ENCODE data around the gene COL6A3. TPM values are rescaled to one million over a fixed set of nuclear protein-coding genes. Genes with fewer than 3 reads are reported as not detected.
"Not testable (repeated sequence)": the region's sequence is repeated elsewhere in the genome, so short reads cannot be mapped to it uniquely, and the experiment has no call there.

The COL6A3 gene
- total RNA-seq, 4 donors from 2014 or later = 68.1 to 261 (median 75.6) TPM

DNA sequence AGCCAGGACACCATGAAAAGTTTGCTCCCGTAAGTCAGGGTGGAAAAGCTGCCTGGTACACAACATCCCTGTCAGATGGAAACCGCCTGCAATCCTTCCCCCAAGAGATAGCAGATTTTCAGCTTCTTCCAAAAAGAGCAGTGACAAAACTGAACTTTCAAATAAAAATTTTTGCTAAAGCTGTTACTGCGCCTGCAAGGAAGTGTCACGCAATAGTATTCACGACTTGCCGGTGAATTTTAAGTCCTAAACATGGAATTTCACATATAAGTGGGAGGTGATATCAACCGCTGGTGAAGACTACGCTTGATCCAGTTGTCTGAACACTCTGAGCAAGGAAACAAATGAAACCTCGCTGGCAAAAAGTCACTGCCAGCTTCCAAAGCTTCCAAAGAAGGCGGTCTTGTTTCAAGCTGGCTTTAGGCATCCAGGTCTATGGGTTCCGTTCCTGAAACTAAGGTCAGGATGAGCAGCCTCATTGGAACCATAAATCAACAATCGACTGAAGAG is 2.8 kb downstream of the COL6A3 start:
- in situ Hi-C loops (cut with MboI; ENCODE audit: low pct_ligation_motif_present in 1 of 4, low pct_unique_long_range_greater_than_20kb in 1 of 4, low sequenced_read_pairs in 3 of 4) = loop anchor here in 2 of 4 donors (25.0 kb wide), 1 partner anchor 249 kb away; no protein-coding TSS in a partner anchor
- peaks cover 16% of the 10 kb centered on the region for H3K27me3 ChIP-seq
- peak overlapping the region in 3 of 4 donors; percentile 30 to 59 (median 45) for H3K4me3 ChIP-seq

DNA sequence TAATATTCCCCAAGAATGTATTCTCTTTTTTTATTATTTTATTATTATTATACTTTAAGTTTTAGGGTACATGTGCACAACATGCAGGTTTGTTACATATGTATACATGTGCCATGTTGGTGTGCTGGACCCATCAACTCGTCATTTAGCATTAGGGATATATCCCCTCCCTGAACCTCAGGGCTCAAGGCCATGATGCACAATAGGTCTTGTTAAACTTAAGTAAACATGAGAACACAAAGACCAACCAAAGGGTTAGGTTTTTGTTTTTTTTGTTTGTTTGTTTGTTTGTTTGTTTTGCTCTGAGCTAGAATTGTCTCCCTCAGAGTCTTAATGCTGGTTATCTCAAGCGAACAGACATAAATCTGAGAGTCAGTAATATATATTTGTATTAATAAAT is 4.7 kb downstream of the COL6A3 start:
- 25 to 69% methylated on average over 2 of the region's 2 CpGs for WGBS, 2 donors (ENCODE audit: low coverage in 1 of 2)
- DNase-seq; H3K9me3 ChIP-seq; H3K36me3 ChIP-seq; intact Hi-C loops (cut with DNase I; ENCODE audit: low total_unique reads); H3K4me3 ChIP-seq: not testable (repeated sequence)
- H3K27ac ChIP-seq = peak overlapping the region; percentile 86 to 95 (median 88)
- peaks cover 24% of the 10 kb centered on the region for H3K27me3 ChIP-seq
- in situ Hi-C loops (cut with MboI; ENCODE audit: low pct_ligation_motif_present in 1 of 4, low pct_unique_long_range_greater_than_20kb in 1 of 4, low sequenced_read_pairs in 3 of 4) = loop anchor here in 2 of 4 donors (25.0 kb wide), 1 partner anchor 247 kb away; no protein-coding TSS in a partner anchor
- H3K4me1 ChIP-seq = peaks cover 0 to 31% (median 1%) of the 10 kb centered on the region in 4 donors

More for the DNA sequence above, 2.8 kb downstream of the COL6A3 start:
- peaks cover 0 to 24% (median 1%) of the 10 kb centered on the region in 4 donors for H3K4me1 ChIP-seq
- H3K36me3 ChIP-seq = no peaks in the 10 kb centered on the region
- H3K9me3 ChIP-seq = no peaks in the 10 kb centered on the region
- 57 to 58% methylated on average over 5 to 12 of the region's 12 CpGs for WGBS, 2 donors (ENCODE audit: low coverage in 1 of 2)
- H3K27ac ChIP-seq = peak overlapping the region; percentile 86 to 95 (median 88)
- intact Hi-C loops (cut with DNase I; ENCODE audit: low total_unique reads) = loop anchor here (5.0 to 10.0 kb wide), 2 partner anchors 116 to 239 kb away; no protein-coding TSS in a partner anchor
- peak in 1 of 3 donors; percentile 4 for TF ChIP-seq POLR2AphosphoS5 (IDR thresholded peaks at IDR 0.05)
- TF ChIP-seq POLR2A (IDR thresholded peaks at IDR 0.05) = no peak
- no peak for DNase-seq

DNA sequence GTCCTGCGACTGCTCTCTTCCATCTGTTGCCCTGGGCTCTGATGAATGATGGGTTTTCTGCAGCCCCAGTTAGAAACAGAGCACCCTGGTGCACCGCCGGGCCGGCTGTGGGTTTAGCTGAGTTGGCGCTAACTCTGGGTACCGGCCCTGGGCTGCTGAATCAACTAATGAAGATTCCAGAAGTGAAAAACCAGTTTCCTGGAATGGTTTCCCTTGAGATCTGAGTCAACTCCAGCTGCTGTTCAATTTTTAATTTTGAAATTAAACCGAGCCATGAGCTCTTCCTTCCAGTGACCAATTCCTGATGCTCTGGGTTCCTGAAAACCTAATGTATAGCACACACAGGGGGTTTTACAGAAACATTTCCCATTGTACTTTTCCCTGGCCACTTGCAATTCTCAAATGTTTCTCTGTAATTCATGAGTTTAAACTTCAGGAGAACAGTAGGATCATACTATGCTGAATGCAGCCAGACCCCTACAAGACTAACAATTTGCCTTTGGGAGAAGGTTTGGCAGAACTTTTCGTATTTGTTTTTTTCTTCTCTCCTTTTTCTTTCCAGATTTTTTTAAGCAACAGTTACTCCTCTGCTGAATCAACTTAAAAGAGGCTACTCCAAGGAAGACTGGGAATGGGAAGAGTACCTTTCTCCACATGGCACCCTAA is 5.5 kb downstream of the COL6A3 start:
- peaks cover 0 to 32% (median 1%) of the 10 kb centered on the region in 4 donors for H3K4me1 ChIP-seq
- 45 to 52% methylated on average over 7 to 8 of the region's 8 CpGs for WGBS, 2 donors (ENCODE audit: low coverage in 1 of 2)
- H3K27ac ChIP-seq = peak overlapping the region; percentile 86 to 95 (median 88)
- TF ChIP-seq POLR2A (IDR thresholded peaks at IDR 0.05) = no peak
- TF ChIP-seq, protein P1, sequence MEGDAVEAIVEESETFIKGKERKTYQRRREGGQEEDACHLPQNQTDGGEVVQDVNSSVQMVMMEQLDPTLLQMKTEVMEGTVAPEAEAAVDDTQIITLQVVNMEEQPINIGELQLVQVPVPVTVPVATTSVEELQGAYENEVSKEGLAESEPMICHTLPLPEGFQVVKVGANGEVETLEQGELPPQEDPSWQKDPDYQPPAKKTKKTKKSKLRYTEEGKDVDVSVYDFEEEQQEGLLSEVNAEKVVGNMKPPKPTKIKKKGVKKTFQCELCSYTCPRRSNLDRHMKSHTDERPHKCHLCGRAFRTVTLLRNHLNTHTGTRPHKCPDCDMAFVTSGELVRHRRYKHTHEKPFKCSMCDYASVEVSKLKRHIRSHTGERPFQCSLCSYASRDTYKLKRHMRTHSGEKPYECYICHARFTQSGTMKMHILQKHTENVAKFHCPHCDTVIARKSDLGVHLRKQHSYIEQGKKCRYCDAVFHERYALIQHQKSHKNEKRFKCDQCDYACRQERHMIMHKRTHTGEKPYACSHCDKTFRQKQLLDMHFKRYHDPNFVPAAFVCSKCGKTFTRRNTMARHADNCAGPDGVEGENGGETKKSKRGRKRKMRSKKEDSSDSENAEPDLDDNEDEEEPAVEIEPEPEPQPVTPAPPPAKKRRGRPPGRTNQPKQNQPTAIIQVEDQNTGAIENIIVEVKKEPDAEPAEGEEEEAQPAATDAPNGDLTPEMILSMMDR (IDR thresholded peaks at IDR 0.05) = no peak
- TF ChIP-seq POLR2AphosphoS5 (IDR thresholded peaks at IDR 0.05) = no peak
- TF ChIP-seq EP300 (IDR thresholded peaks at IDR 0.05; ENCODE audit: low read depth) = no peak
- H3K9me3 ChIP-seq = no peaks in the 10 kb centered on the region
- H3K36me3 ChIP-seq = no peaks in the 10 kb centered on the region
- H3K27me3 ChIP-seq = peaks cover 19% of the 10 kb centered on the region
- in situ Hi-C loops (cut with MboI; ENCODE audit: low pct_ligation_motif_present in 1 of 4, low pct_unique_long_range_greater_than_20kb in 1 of 4, low sequenced_read_pairs in 3 of 4) (loop anchor here in 2 of 4 donors (25.0 kb wide), 1 partner anchor 246 kb away; no protein-coding TSS in a partner anchor), intact Hi-C loops (cut with DNase I; ENCODE audit: low total_unique reads) (no loop called here)
- no peak overlapping the region for H3K4me3 ChIP-seq
- DNase-seq = no peak

DNA sequence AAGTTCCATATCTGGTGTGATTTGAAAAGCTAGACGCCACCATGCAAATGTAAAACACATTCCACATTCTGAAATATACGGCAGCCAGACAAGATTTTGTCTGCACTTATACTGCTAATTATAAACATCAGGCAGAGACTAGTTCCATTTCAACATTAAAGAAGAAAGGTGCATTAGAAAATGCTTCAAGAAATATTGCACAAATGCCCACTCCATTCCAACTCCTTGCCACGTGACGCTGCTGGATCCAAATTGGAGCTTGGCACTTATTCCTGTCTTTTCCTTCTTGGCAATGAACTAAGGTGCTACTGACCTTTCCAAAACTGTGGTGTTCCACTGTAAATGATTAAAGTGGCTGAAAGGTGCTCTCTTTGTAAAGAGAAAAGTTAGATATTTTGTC is 6.3 kb downstream of the COL6A3 start:
- in situ Hi-C loops (cut with MboI; ENCODE audit: low pct_ligation_motif_present in 1 of 4, low pct_unique_long_range_greater_than_20kb in 1 of 4, low sequenced_read_pairs in 3 of 4) (loop anchor here in 2 of 4 donors (25.0 kb wide), 1 partner anchor 245 kb away; no protein-coding TSS in a partner anchor), intact Hi-C loops (cut with DNase I; ENCODE audit: low total_unique reads) (no loop called here)
- no peaks in the 10 kb centered on the region for H3K36me3 ChIP-seq
- peaks cover 13% of the 10 kb centered on the region for H3K27me3 ChIP-seq
- 74 to 84% methylated on average over 4 of the region's 4 CpGs for WGBS, 2 donors (ENCODE audit: low coverage in 1 of 2)
- DNase-seq = no peak
- no peak overlapping the region for H3K4me3 ChIP-seq
- H3K4me1 ChIP-seq = peaks cover 0 to 32% (median 3%) of the 10 kb centered on the region in 4 donors
- peak overlapping the region; percentile 86 to 95 (median 88) for H3K27ac ChIP-seq
- no peak for TF ChIP-seq EP300 (IDR thresholded peaks at IDR 0.05; ENCODE audit: low read depth)
- TF ChIP-seq, protein P1 (IDR thresholded peaks at IDR 0.05) = no peak
- TF ChIP-seq POLR2A (IDR thresholded peaks at IDR 0.05) = no peak
- TF ChIP-seq POLR2AphosphoS5 (IDR thresholded peaks at IDR 0.05) = no peak
- H3K9me3 ChIP-seq = no peaks in the 10 kb centered on the region

DNA sequence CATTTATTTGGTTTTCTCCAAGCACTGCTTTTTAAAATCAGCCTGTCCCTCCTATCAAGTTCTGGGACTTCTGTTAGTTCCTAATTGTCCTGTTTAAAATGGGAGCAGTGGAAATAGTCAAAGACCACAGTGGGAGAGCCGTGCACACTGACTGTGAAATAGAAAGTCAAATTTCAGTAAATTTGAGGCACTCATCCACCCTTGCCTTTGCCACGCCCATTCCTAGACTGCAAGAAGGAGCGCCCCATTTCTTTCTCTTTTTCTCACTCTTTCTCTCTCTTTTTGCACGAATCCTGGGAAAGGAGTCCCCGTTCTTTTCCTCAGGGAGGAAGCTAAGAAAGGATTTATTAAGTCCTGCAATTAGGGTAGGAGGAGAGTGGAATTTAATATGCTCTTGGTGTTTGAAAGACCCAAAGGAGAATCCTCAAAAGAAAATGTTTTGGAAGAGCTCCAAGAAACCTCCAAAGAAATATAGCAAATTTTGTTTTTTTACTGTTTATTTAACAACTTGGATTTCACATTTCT is 7.5 kb downstream of the COL6A3 start:
- H3K9me3 ChIP-seq = no peaks in the 10 kb centered on the region
- H3K4me3 ChIP-seq = no peak overlapping the region
- in situ Hi-C loops (cut with MboI; ENCODE audit: low pct_ligation_motif_present in 1 of 4, low pct_unique_long_range_greater_than_20kb in 1 of 4, low sequenced_read_pairs in 3 of 4) (loop anchor here in 2 of 4 donors (25.0 kb wide), 1 partner anchor 244 kb away; no protein-coding TSS in a partner anchor), intact Hi-C loops (cut with DNase I; ENCODE audit: low total_unique reads) (no loop called here)
- H3K36me3 ChIP-seq = no peaks in the 10 kb centered on the region
- peak overlapping the region; percentile 4 to 95 (median 56) for H3K27ac ChIP-seq
- H3K4me1 ChIP-seq = peaks cover 0 to 35% (median 3%) of the 10 kb centered on the region in 4 donors
- TF ChIP-seq POLR2AphosphoS5 (IDR thresholded peaks at IDR 0.05) (no peak), POLR2A (IDR thresholded peaks at IDR 0.05) (no peak), EP300 (IDR thresholded peaks at IDR 0.05; ENCODE audit: low read depth) (no peak)
- TF ChIP-seq, protein P1 (IDR thresholded peaks at IDR 0.05) = no peak
- 67 to 77% methylated on average over 5 of the region's 5 CpGs for WGBS, 2 donors (ENCODE audit: low coverage in 1 of 2)
- peaks cover 13% of the 10 kb centered on the region for H3K27me3 ChIP-seq
- DNase-seq = no peak
